Upper lobe of right lung (tissue), 1 donor: ENCODE measurements around the gene FAM89B. TPM values are rescaled to one million over a fixed set of nuclear protein-coding genes. Genes with fewer than 3 reads are reported as not detected.

Source experiments
- ATAC-seq: fragments of 200-7000 bp; cut with Tn5 transposase; one replicate; pipeline ENCODE4 v1.9.1; 2020; ENCODE audit warnings: mild to moderate bottlenecking, moderate library complexity
- DNase-seq: peaks from one replicate; pipeline ENCODE4 v3.0.0-alpha.2; 2020
- H3K27ac ChIP-seq: fragments of 200-600 bp; one replicate; pipeline ENCODE4 v1.8.0; 2022
- H3K27me3 ChIP-seq: fragments of 200-600 bp; one replicate; pipeline ENCODE4 v1.8.0; 2022; ENCODE audit warnings: mild to moderate bottlenecking
- H3K36me3 ChIP-seq: fragments of 200-600 bp; one replicate; pipeline ENCODE4 v1.8.0; 2022
- H3K4me1 ChIP-seq: fragments of 200-600 bp; one replicate; pipeline ENCODE4 v1.8.0; 2022
- H3K4me3 ChIP-seq: fragments of 200-600 bp; one replicate; pipeline ENCODE4 v1.8.0; 2022; ENCODE audit warnings: mild to moderate bottlenecking
- H3K9me3 ChIP-seq: fragments of 200-600 bp; one replicate; pipeline ENCODE4 v1.8.0; 2022
- intact Hi-C: fragments of 100-400 bp; cut with DNase I; formaldehyde crosslinking; loops from one replicate; pipeline ENCODE4 v1.11.0; 2022
- total RNA-seq: library from RNA; stranded (reverse); fragmentation: NEBNext Ultra II Directional; extraction: Animal tissue kit (Norgen Biotek cat#: 25700); gene quantifications from one replicate; pipeline ENCODE4 v1.2.1, GENCODE V29; 2021
- TF ChIP-seq, protein P1 (sequence below): fragments of 200-600 bp; IDR thresholded peaks from one replicate; pipeline ENCODE4 v1.8.0; 2022; ENCODE audit warnings: antibody characterized with exemption
- donor health status: DM: no; HTN: yes; CAD: no; lungs with severe emphysema.

FAM89B gene
- total RNA-seq, 1 donor from 2014 or later: 44.1 TPM

GRCh38 chr11:65622011-65622410 is 49.7 kb downstream of the FAM89B start:
- H3K4me3 ChIP-seq: no peak overlapping the region
- no peaks in the 10 kb centered on the region for H3K27me3 ChIP-seq
- H3K9me3 ChIP-seq: no peaks in the 10 kb centered on the region
- intact Hi-C loops: no loop called here
- TF ChIP-seq, protein P1, sequence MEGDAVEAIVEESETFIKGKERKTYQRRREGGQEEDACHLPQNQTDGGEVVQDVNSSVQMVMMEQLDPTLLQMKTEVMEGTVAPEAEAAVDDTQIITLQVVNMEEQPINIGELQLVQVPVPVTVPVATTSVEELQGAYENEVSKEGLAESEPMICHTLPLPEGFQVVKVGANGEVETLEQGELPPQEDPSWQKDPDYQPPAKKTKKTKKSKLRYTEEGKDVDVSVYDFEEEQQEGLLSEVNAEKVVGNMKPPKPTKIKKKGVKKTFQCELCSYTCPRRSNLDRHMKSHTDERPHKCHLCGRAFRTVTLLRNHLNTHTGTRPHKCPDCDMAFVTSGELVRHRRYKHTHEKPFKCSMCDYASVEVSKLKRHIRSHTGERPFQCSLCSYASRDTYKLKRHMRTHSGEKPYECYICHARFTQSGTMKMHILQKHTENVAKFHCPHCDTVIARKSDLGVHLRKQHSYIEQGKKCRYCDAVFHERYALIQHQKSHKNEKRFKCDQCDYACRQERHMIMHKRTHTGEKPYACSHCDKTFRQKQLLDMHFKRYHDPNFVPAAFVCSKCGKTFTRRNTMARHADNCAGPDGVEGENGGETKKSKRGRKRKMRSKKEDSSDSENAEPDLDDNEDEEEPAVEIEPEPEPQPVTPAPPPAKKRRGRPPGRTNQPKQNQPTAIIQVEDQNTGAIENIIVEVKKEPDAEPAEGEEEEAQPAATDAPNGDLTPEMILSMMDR: no peak
- H3K36me3 ChIP-seq: peaks cover 80% of the 10 kb centered on the region
- H3K27ac ChIP-seq: no peak overlapping the region
- peaks cover 4% of the 10 kb centered on the region for H3K4me1 ChIP-seq
- DNase-seq (no peak), ATAC-seq (no peak)

GRCh38 chr11:65623177-65623576 is 50.8 kb downstream of the FAM89B start:
- no peaks in the 10 kb centered on the region for H3K4me1 ChIP-seq
- no peak overlapping the region for H3K27ac ChIP-seq
- H3K27me3 ChIP-seq: no peaks in the 10 kb centered on the region
- TF ChIP-seq, protein P1: no peak
- H3K9me3 ChIP-seq: no peaks in the 10 kb centered on the region
- H3K4me3 ChIP-seq: no peak overlapping the region
- ATAC-seq: no peak
- intact Hi-C loops: no loop called here
- no peak for DNase-seq
- peaks cover 82% of the 10 kb centered on the region for H3K36me3 ChIP-seq

Other genes starting within 250 kb of the FAM89B start
- gene DPF2, start 238.7 kb upstream of the FAM89B start, total RNA-seq: 53.7 TPM
- 0.43 TPM for gene TIGD3, start 217.8 kb upstream of the FAM89B start, total RNA-seq
- 11.5 TPM for gene SLC25A45, start 189.9 kb upstream of the FAM89B start, total RNA-seq
- 37.1 TPM for gene FRMD8, start 185.9 kb upstream of the FAM89B start, total RNA-seq
- 1,120 TPM for gene NEAT1, start 149.7 kb upstream of the FAM89B start, total RNA-seq
- 11,917 TPM for gene MALAT1, start 73.5 kb upstream of the FAM89B start, total RNA-seq
- gene SCYL1, start 47.5 kb upstream of the FAM89B start, total RNA-seq: 74.4 TPM
- 128 TPM for gene LTBP3, start 14.2 kb upstream of the FAM89B start, total RNA-seq
- 24.0 TPM for gene ZNRD2, start 2.1 kb upstream of the FAM89B start, total RNA-seq
- 88.3 TPM for gene EHBP1L1, start 3.5 kb downstream of the FAM89B start, total RNA-seq
- gene KCNK7, start 23.3 kb downstream of the FAM89B start, total RNA-seq: 1.3 TPM
- gene MAP3K11, start 41.7 kb downstream of the FAM89B start, total RNA-seq: 106 TPM
- 34.0 TPM for gene PCNX3, start 43.2 kb downstream of the FAM89B start, total RNA-seq
- gene SIPA1, start 65.6 kb downstream of the FAM89B start, total RNA-seq: 86.5 TPM
- 68.2 TPM for gene RELA, start 90.4 kb downstream of the FAM89B start, total RNA-seq
- 77.5 TPM for gene KAT5, start 139.7 kb downstream of the FAM89B start, total RNA-seq
- 42.5 TPM for gene RNASEH2C, start 148.3 kb downstream of the FAM89B start, total RNA-seq
- gene AP5B1, start 208.4 kb downstream of the FAM89B start, total RNA-seq: 35.6 TPM
- 2.7 TPM for gene OVOL1, start 214.5 kb downstream of the FAM89B start, total RNA-seq